HuH-7 (cell line): ENCODE measurements around the gene INHBB.

Experiments
- DNase-seq: peaks from one replicate; pipeline ENCODE4 v3.0.0; 2011; ENCODE audit warnings: low spot score

Gene INHBB

GRCh38 chr2:120398051-120398995 lies 52.4 kb downstream of the INHBB start:
- no peak for DNase-seq

- peak; percentile 39 for DNase-seq
Measured at GRCh38 chr2:120398996-120399888, 53.3 kb downstream of the INHBB start.

- no peak for DNase-seq
Measured at GRCh38 chr2:120399889-120400240, 53.9 kb downstream of the INHBB start.

GRCh38 chr2:120400551-120400950 lies 54.6 kb downstream of the INHBB start:
- no peak for DNase-seq
